Esophagus muscularis mucosa (tissue), 4 donors: ENCODE results near the gene MTCH1. TPM values are rescaled to one million over a fixed set of nuclear protein-coding genes. Genes with fewer than 3 reads are reported as not detected.
A peak's percentile ranks its signal among the peaks of the same experiment; 100 is the strongest.

Source experiments
- DNase-seq: peaks from one replicate; pipeline ENCODE4 v3.0.0-alpha.2; 2017; ENCODE audit errors: extremely low spot score
- H3K27ac ChIP-seq, 4 donors: fragments of 200-600 bp; sonication (generic); replicated peaks in 1 of 4; 1 replicate in 3 of 4; 2 replicates in 1 of 4; pipeline ENCODE4 v1.5.1; 2016 to 2019; ENCODE audit warnings: mild to moderate bottlenecking in 1 of 4
- H3K27me3 ChIP-seq, 4 donors: fragments of 200-600 bp; sonication (generic); one replicate each; pipeline versions ENCODE4 v1.5.1 to v1.6.0; 2016 to 2019
- H3K36me3 ChIP-seq, 4 donors: fragments of 200-600 bp; sonication (generic); one replicate each; pipeline ENCODE4 v1.5.1; 2016 to 2019
- H3K4me1 ChIP-seq, 4 donors: fragments of 200-600 bp; sonication (generic); one replicate each; pipeline ENCODE4 v1.5.1; 2016 to 2019
- H3K4me3 ChIP-seq, 4 donors: fragments of 200-600 bp; sonication (generic); 1 replicate in 2 of 4; 2 replicates in 2 of 4; pipeline ENCODE4 v1.5.1; 2016 to 2019; ENCODE audit warnings: mild to moderate bottlenecking in 4 of 4, moderate library complexity in 1 of 4
- H3K9me3 ChIP-seq, 4 donors: fragments of 200-600 bp; sonication (generic); 1 replicate in 3 of 4; 2 replicates in 1 of 4; pipeline ENCODE4 v1.5.1; 2016 to 2019
- EP300 ChIP-seq: sonication (generic); formaldehyde crosslinking; IDR thresholded peaks from one replicate; pipeline ENCODE4 v1.6.1; 2017; ENCODE audit warnings: antibody characterized with exemption
- POLR2A ChIP-seq: fragments of 450-650 bp; IDR thresholded peaks from one replicate; pipeline ENCODE4 v1.6.1; 2017; ENCODE audit warnings: antibody characterized with exemption, moderate library complexity, mild to moderate bottlenecking, low read depth
- POLR2AphosphoS5 ChIP-seq, 2 donors: sonication (generic); formaldehyde crosslinking; IDR thresholded peaks; one replicate each; pipeline ENCODE4 v1.6.1; 2017; ENCODE audit warnings: antibody characterized with exemption in 2 of 2
- WGBS: methylation state at CpG from one replicate; pipeline ENCODE4 v1.1.5; 2018; 5-methylcytosine and 5-hydroxymethylcytosine counted together
- intact Hi-C: fragments of 100-400 bp; cut with DNase I; formaldehyde crosslinking; loops from one replicate; pipeline ENCODE4 v1.15.1; 2023
- total RNA-seq, 4 donors: library from RNA; depleted of rRNA; stranded (reverse); fragments of >200 nt; gene quantifications; one replicate each; pipeline versions ENCODE4 v1.1.0 to v1.2.1, GENCODE V29; 2016
- TF ChIP-seq, protein P1 (sequence below), 3 experiments: fragments of 200-600 bp in 2 of 3; fragments of 450-650 bp in 1 of 3; sonication (generic) in 2 of 3; IDR thresholded peaks; one replicate each; pipeline ENCODE4 v1.5.1; 2017 to 2019; ENCODE audit warnings: antibody characterized with exemption in 3 of 3, mild to moderate bottlenecking in 2 of 3, moderate library complexity in 1 of 3

MTCH1 gene
- total RNA-seq, 4 donors from 2014 or later, result 205 to 258 (median 232) TPM

DNA sequence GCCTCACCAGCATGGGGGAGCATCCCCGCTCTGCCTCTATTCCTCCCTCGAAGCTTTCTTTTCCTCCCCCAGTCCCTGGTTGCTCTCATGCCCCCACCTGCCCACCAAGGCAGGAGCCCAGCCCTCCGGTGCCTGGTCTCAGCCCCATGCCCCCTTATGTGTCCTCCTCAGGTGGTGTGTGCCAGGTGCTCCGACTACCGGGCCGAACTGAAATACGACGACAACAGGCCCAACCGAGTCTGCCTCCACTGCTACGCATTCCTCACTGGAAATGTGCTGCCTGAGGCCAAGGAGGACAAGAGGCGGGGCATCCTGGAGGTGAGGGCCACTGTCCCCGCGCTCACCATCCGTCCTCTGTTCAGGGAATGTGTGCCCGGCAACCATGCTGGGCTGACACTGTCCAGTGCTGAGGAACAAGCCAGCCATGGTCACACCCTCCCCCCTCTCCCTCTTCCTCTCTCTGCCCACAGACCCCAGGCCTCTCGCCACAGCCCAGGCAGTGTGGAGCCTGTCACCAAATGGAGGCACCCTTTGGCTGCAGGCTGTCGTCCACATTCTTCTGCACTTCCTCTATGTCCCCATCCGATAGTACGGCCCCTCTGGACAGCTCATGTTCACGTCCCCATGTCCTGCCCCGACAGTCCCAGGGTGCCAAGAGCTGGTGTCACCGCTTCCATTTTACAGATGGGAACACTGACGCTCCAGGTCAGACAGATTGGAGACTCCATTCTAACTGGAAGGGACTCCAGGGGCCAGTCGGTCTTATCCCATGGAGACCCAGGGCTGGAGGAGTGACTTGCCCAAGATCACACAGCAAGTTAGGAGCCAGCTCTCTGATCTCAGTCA is 39.8 kb upstream of the MTCH1 start:
- TF ChIP-seq, protein P1, sequence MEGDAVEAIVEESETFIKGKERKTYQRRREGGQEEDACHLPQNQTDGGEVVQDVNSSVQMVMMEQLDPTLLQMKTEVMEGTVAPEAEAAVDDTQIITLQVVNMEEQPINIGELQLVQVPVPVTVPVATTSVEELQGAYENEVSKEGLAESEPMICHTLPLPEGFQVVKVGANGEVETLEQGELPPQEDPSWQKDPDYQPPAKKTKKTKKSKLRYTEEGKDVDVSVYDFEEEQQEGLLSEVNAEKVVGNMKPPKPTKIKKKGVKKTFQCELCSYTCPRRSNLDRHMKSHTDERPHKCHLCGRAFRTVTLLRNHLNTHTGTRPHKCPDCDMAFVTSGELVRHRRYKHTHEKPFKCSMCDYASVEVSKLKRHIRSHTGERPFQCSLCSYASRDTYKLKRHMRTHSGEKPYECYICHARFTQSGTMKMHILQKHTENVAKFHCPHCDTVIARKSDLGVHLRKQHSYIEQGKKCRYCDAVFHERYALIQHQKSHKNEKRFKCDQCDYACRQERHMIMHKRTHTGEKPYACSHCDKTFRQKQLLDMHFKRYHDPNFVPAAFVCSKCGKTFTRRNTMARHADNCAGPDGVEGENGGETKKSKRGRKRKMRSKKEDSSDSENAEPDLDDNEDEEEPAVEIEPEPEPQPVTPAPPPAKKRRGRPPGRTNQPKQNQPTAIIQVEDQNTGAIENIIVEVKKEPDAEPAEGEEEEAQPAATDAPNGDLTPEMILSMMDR (IDR thresholded peaks at IDR 0.05), result no peak
- TF ChIP-seq POLR2A, result no peak
- TF ChIP-seq POLR2AphosphoS5 (IDR thresholded peaks at IDR 0.05), result no peak
- TF ChIP-seq EP300, result no peak
- no peaks in the 10 kb centered on the region for H3K27me3 ChIP-seq
- 86% methylated on average over 23 of the region's 24 CpGs for WGBS
- H3K9me3 ChIP-seq, result peaks cover 0 to 6% (median 1%) of the 10 kb centered on the region in 4 donors
- peaks cover 0 to 8% (median 3%) of the 10 kb centered on the region in 4 donors for H3K4me1 ChIP-seq
- no peak overlapping the region for H3K4me3 ChIP-seq
- intact Hi-C loops, result no loop called here
- DNase-seq, result no peak
- H3K36me3 ChIP-seq, result no peaks in the 10 kb centered on the region
- no peak overlapping the region for H3K27ac ChIP-seq

DNA sequence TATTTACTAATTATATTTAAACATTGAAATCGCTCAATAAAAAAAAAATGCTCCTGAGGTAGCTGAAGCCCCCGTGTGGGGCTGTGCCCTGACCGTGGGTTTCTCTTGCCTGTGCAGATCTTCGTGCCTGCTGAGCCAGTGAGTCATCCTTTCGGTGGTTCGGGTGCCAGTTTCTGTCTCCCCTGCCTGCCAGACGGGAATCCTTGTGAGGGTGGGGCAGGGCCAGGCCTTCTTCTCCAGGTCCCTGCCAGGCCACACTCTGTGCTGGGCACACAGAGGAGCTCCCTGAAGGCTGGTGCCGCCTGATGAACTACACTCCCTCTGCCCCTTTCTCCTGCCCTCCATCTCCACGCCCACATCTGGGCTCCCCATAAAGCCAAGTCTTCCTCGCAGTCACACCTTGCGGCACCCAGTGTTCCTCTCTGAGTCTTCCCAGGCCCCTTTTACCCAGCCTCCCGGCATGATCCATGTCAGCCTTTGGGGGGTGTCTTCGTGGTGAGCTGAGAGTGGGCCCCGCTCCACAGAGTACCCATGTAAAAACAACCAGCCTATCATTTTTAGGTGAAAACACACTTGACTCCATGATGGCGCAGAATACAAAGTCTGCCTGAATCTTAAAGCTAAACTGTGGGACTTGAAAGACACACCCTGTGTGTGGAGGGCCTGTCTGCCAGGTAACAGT is 38.8 kb upstream of the MTCH1 start:
- Histone ChIP-seq H3K9me3 (no peaks in the 10 kb centered on the region), H3K4me3 (no peak overlapping the region), H3K27ac (no peak overlapping the region), H3K4me1 (peaks cover 0 to 8% (median 3%) of the 10 kb centered on the region in 4 donors), H3K36me3 (no peaks in the 10 kb centered on the region), H3K27me3 (no peaks in the 10 kb centered on the region)
- 72% methylated on average over 15 of the region's 15 CpGs for WGBS
- no peak for TF ChIP-seq POLR2A
- TF ChIP-seq, protein P1 (IDR thresholded peaks at IDR 0.05), result no peak
- no peak for TF ChIP-seq POLR2AphosphoS5 (IDR thresholded peaks at IDR 0.05)
- no peak for TF ChIP-seq EP300
- no peak for DNase-seq
- intact Hi-C loops, result no loop called here

DNA sequence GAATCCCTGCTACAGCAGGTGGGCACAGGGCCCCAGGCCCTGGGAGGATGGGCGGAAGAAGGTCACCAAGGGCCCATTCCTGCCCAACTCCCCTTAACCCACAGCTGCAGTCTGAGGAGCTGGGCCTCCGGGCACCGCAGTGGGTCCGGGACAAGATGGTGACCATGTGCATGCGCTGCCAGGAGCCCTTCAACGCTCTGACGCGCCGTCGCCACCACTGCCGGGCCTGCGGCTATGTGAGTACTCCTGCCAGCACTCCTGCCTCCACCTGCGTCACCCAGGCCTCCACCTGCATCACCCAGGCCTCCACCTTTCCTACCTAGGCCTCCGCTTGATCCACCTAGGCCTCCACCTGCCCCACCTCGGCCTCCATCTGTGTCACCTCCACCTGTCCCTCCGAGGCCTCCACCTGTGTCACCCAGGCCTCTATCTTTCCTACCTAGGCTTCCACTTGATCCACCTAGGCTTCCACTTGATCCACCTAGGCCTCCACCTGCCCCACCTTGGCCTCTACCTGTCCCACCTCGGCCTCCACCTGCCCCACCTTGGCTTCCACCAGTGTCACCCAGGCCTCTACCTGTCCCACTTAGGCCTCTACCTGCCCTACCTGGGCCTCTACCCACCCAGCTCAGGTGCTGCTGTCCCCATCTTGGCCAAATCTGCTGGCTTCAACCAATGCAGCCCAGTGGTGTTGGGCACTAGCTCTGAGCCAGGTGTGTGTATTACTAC is 36.3 kb upstream of the MTCH1 start:
- H3K9me3 ChIP-seq, result no peaks in the 10 kb centered on the region
- peaks cover 13 to 27% (median 23%) of the 10 kb centered on the region in 4 donors for H3K4me1 ChIP-seq
- no peak overlapping the region for H3K27ac ChIP-seq
- H3K4me3 ChIP-seq, result no peak overlapping the region
- no peak for DNase-seq
- TF ChIP-seq, protein P1 (IDR thresholded peaks at IDR 0.05), result no peak
- no peak for TF ChIP-seq POLR2AphosphoS5 (IDR thresholded peaks at IDR 0.05)
- TF ChIP-seq POLR2A, result no peak
- no peak for TF ChIP-seq EP300
- 98% methylated on average over 16 of the region's 17 CpGs for WGBS
- no peaks in the 10 kb centered on the region for H3K27me3 ChIP-seq
- no peaks in the 10 kb centered on the region for H3K36me3 ChIP-seq
- intact Hi-C loops, result no loop called here

DNA sequence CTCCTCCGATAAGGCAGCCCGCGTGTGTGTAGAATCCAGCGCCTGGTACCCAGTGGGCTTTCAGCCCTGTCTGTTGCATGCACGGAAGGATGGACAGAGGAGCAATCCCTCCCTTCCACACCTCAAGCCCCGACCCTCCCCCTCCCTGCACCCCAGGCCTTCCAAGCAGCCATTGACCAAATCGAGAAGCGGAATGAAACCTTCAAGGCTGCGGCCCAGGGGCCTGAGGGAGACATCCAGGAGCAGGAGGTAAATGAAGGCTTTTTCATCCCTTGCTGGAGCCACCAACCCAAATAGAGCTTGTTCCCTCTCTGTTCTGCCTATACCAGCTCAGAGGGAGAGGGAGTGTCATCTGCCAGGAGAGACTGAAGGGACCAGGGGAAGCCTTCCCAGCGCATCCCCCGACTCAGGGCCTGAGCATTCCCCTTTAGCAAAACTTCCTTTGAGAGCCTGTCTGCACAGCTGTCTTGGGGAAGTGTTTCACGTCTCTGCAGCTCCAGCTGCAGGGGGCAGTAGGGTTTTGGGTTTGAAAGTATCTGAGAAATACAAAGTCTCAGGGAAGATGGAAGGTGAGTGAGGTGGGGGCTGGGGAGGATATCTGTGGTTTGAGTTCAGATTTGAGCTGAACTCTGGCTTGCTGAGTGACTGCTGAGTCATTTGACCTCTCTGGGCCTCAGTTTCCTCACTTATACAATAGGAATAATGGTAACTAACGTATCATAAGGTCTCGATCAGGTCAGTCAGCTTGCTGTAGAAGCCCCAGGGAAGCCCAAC is 35.5 kb upstream of the MTCH1 start:
- H3K9me3 ChIP-seq, result no peaks in the 10 kb centered on the region
- H3K4me1 ChIP-seq, result peaks cover 13 to 31% (median 23%) of the 10 kb centered on the region in 4 donors
- H3K4me3 ChIP-seq, result no peak overlapping the region
- H3K36me3 ChIP-seq, result no peaks in the 10 kb centered on the region
- 73% methylated on average over 14 of the region's 14 CpGs for WGBS
- intact Hi-C loops, result loop anchor here (2.0 kb wide), 1 partner anchor 189 kb away; no protein-coding TSS in a partner anchor
- no peaks in the 10 kb centered on the region for H3K27me3 ChIP-seq
- no peak for TF ChIP-seq POLR2AphosphoS5 (IDR thresholded peaks at IDR 0.05)
- TF ChIP-seq, protein P1 (IDR thresholded peaks at IDR 0.05), result peak in 1 of 3 experiments; percentile 17
- no peak for DNase-seq
- no peak overlapping the region for H3K27ac ChIP-seq
